ENCODE measurements around the gene SLC25A45.

SLC25A45 gene

GRCh38 chr11:65402790-65403189, 20.3 kb upstream of the SLC25A45 start:
- DNase-seq = no peak

GRCh38 chr11:65401803-65402248, 19.4 kb upstream of the SLC25A45 start:
- DNase-seq = no peak

GRCh38 chr11:65401073-65401802, 18.8 kb upstream of the SLC25A45 start:
- no peak for DNase-seq

GRCh38 chr11:65400307-65401072, 18.0 kb upstream of the SLC25A45 start:
- DNase-seq = no peak

GRCh38 chr11:65399845-65400244, 17.4 kb upstream of the SLC25A45 start:
- DNase-seq = no peak

GRCh38 chr11:65399249-65399648, 16.8 kb upstream of the SLC25A45 start:
- no peak for DNase-seq

GRCh38 chr11:65398362-65398910, 16.0 kb upstream of the SLC25A45 start:
- no peak for DNase-seq

GRCh38 chr11:65396769-65397745, 14.6 kb upstream of the SLC25A45 start:
- DNase-seq = no peak

- DNase-seq = no peak
Observed at GRCh38 chr11:65395961-65396530, 13.6 kb upstream of the SLC25A45 start.

- DNase-seq = no peak
Observed at GRCh38 chr11:65394125-65394536, 11.7 kb upstream of the SLC25A45 start.

GRCh38 chr11:65393513-65394079, 11.2 kb upstream of the SLC25A45 start:
- DNase-seq = no peak

- no peak for DNase-seq
Observed at GRCh38 chr11:65392899-65393298, 10.5 kb upstream of the SLC25A45 start.

- DNase-seq = no peak
Observed at GRCh38 chr11:65392186-65392829, 9.9 kb upstream of the SLC25A45 start.

GRCh38 chr11:65390996-65391395, 8.6 kb upstream of the SLC25A45 start:
- no peak for DNase-seq

GRCh38 chr11:65390099-65390941, 7.9 kb upstream of the SLC25A45 start:
- no peak for DNase-seq

- no peak for DNase-seq
Observed at GRCh38 chr11:65389294-65389980, 7.0 kb upstream of the SLC25A45 start.

GRCh38 chr11:65388731-65389130, 6.3 kb upstream of the SLC25A45 start:
- no peak for DNase-seq

- peak; percentile 6 for DNase-seq
Observed at GRCh38 chr11:65386307-65387140, 4.1 kb upstream of the SLC25A45 start, which contains the start of gene FRMD8. FRMD8 (plus strand) TSS chr11:65386637; CDS start chr11:65387037, 400 bp downstream.

Measured in GOT3 (cell line).